ENCODE results near the gene UTS2B.

UTS2B gene

DNA sequence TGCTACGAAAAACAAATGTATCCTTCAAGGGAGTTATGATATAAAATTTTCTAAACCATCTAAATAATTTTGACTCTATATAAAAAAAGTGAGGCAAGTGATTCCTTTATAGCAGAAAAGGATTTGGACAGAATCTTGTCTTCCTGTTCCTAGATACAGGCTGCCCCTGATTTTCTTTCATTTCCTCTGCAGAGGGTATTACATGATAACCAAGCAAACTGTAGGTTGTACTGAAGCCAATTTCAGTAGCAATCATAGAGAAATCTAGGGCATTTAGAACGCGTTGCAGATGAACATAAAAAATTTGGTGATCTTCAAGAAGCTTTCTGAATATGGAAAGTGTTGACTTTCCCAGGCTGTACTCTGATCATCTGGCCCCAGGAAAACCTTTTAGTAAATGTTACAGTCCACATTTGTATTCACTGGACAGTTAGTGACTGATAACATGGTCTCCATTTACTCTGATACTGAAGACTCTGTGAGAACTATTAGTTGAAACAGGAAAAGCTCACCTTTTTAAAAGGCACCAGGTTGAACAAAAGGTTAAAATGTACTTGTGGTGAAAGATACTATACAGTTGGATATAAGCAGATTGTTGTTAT, 9.1 kb upstream of the UTS2B start:
- H3K27ac ChIP-seq (ENCODE audit: low read length) = no peak overlapping the region
- no peaks in the 10 kb centered on the region for H3K27me3 ChIP-seq (ENCODE audit: control insufficient read depth in 1 of 2, insufficient read depth in 2 of 2, low read length in 2 of 2)
- H3K4me1 ChIP-seq (ENCODE audit: control insufficient read depth, insufficient read depth, low read length) = peaks cover 9% of the 10 kb centered on the region
- H3K9me3 ChIP-seq (ENCODE audit: control insufficient read depth in 2 of 2, low read length in 2 of 2) = no peaks in the 10 kb centered on the region
- no peak overlapping the region for H3K4me3 ChIP-seq (ENCODE audit: low read length in 2 of 2)
- no peak overlapping the region for H3K9ac ChIP-seq (ENCODE audit: low read length in 2 of 2)
- no peaks in the 10 kb centered on the region for H3K36me3 ChIP-seq (ENCODE audit: control insufficient read depth in 2 of 2, insufficient read depth in 2 of 2, low read length in 2 of 2)

DNA sequence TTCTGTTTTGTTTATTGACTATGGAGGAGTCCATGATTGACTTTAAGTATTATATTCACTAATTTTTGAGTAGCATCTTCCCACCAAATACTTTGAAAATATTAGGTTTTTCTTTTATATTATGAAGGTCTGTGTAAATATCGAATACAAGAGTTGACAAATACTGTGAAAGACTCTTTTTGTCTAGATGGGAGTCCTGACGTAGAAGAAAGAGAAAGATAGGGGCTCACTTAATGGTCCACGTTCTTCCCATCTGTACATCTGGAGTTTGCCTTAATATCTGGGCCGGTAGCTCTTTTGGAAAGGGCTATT, 7.8 kb upstream of the UTS2B start:
- no peak overlapping the region for H3K27ac ChIP-seq (ENCODE audit: low read length)
- H3K4me3 ChIP-seq (ENCODE audit: low read length in 2 of 2) = no peak overlapping the region
- H3K27me3 ChIP-seq (ENCODE audit: control insufficient read depth in 1 of 2, insufficient read depth in 2 of 2, low read length in 2 of 2) = no peaks in the 10 kb centered on the region
- H3K9ac ChIP-seq (ENCODE audit: low read length in 2 of 2) = no peak overlapping the region
- no peaks in the 10 kb centered on the region for H3K9me3 ChIP-seq (ENCODE audit: control insufficient read depth in 2 of 2, low read length in 2 of 2)
- peaks cover 11% of the 10 kb centered on the region for H3K4me1 ChIP-seq (ENCODE audit: control insufficient read depth, insufficient read depth, low read length)
- H3K36me3 ChIP-seq (ENCODE audit: control insufficient read depth in 2 of 2, insufficient read depth in 2 of 2, low read length in 2 of 2) = no peaks in the 10 kb centered on the region

DNA sequence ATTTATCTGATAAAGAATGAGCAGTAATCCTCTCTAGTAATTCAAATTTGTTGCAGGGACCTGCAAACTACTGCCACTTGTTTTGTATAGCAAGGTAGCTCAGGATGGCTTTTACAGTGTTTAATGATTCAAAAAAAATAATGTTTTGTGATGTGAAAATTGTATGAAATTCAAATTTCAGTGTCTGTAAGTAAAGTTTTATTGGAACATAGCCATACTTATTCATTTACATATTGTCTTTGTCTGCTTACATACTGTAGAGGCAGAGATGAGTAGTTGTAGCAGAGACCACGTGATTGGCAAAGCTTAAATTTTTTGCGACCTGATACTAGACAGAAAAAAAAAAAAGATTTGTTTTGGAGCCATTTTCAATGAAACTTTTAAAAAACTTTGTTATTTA, 6.5 kb upstream of the UTS2B start:
- H3K4me3 ChIP-seq (ENCODE audit: low read length in 2 of 2) = no peak overlapping the region
- H3K36me3 ChIP-seq (ENCODE audit: control insufficient read depth in 2 of 2, insufficient read depth in 2 of 2, low read length in 2 of 2) = no peaks in the 10 kb centered on the region
- no peak overlapping the region for H3K27ac ChIP-seq (ENCODE audit: low read length)
- H3K27me3 ChIP-seq (ENCODE audit: control insufficient read depth in 1 of 2, insufficient read depth in 2 of 2, low read length in 2 of 2) = no peaks in the 10 kb centered on the region
- peaks cover 3% of the 10 kb centered on the region for H3K4me1 ChIP-seq (ENCODE audit: control insufficient read depth, insufficient read depth, low read length)
- no peak overlapping the region for H3K9ac ChIP-seq (ENCODE audit: low read length in 2 of 2)
- no peaks in the 10 kb centered on the region for H3K9me3 ChIP-seq (ENCODE audit: control insufficient read depth in 2 of 2, low read length in 2 of 2)

DNA sequence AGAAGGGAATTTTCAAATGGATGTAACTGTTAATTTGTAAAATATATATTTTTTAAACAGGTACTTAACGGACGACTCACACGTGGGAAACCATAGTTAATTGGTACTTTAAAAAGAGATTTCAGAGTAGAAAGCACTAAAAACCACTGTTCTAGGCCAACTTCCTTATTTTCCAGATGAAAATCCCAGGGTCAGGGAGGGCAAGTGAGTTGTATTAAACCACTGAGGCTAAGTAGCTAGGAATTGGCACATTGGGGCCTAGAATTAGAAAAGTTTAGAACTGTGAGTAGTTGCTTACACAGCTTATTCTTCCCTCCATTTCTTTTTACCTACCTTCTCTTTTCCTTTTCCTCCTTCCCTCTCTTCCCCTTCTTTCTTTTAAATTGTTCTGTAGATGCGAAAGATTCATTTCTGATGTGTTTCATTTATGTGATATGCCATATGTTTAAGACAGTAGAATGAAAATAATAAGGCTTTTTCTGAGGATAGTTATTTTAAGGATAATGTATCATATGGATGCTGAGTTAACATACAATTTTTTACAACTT, 4.1 kb upstream of the UTS2B start:
- peaks cover 3% of the 10 kb centered on the region for H3K4me1 ChIP-seq (ENCODE audit: control insufficient read depth, insufficient read depth, low read length)
- H3K27ac ChIP-seq (ENCODE audit: low read length) = no peak overlapping the region
- no peak overlapping the region for H3K4me3 ChIP-seq (ENCODE audit: low read length in 2 of 2)
- no peaks in the 10 kb centered on the region for H3K36me3 ChIP-seq (ENCODE audit: control insufficient read depth in 2 of 2, insufficient read depth in 2 of 2, low read length in 2 of 2)
- no peaks in the 10 kb centered on the region for H3K27me3 ChIP-seq (ENCODE audit: control insufficient read depth in 1 of 2, insufficient read depth in 2 of 2, low read length in 2 of 2)
- H3K9me3 ChIP-seq (ENCODE audit: control insufficient read depth in 2 of 2, low read length in 2 of 2) = no peaks in the 10 kb centered on the region
- no peak overlapping the region for H3K9ac ChIP-seq (ENCODE audit: low read length in 2 of 2)

DNA sequence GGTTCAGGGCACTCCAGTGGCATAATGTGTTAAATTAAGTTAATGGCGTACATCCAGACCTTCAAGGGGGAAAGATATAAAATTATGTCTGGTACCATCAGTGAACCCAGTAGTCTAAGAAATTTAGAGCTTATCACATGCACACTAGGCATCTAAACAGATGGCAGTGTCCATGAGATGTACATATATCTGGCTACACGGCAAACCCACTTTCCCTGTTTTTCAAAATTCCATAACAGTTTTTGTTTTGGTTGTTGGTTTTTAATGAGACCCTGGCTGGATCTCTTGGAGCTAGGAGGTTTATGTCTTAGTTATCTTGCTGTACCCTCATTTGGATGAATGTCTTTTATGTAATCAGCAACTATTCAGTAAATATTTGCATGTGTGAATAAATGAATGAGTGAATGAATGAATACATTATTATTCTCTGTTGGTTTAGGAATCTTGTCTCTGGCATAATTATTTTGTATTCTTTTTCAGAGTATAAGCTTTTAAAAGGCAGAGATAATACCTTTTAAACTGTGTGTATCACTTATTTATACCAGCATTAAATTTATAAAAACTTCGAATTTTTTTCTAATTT, 3.1 kb upstream of the UTS2B start:
- H3K27ac ChIP-seq (ENCODE audit: low read length) = no peak overlapping the region
- H3K9ac ChIP-seq (ENCODE audit: low read length in 2 of 2) = no peak overlapping the region

DNA sequence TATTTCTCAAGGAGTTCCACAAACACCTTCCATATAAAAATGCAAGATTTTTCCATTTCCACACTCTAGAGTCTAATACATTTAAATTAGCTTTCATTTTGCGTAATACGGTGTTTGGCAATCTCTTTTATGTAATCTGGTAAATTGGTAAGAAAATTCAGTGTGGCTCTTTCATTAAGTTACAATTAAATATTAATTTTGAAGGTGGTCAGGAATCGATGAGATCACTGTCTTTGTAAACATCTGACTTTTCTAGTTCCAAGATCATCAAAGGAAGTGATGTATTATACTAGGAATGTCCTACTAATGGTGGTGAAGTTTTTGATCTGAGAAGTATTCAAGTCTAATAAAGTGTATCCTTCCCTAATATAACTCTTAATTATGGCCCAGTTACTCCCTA, 1.1 kb upstream of the UTS2B start:
- peak overlapping the region; percentile 74 to 88 for H3K4me3 ChIP-seq (ENCODE audit: low read length in 2 of 2)
- no peaks in the 10 kb centered on the region for H3K27me3 ChIP-seq (ENCODE audit: control insufficient read depth in 1 of 2, insufficient read depth in 2 of 2, low read length in 2 of 2)
- no peak overlapping the region for H3K27ac ChIP-seq (ENCODE audit: low read length)
- no peak overlapping the region for H3K9ac ChIP-seq (ENCODE audit: low read length in 2 of 2)
- no peaks in the 10 kb centered on the region for H3K9me3 ChIP-seq (ENCODE audit: control insufficient read depth in 2 of 2, low read length in 2 of 2)
- peaks cover 3% of the 10 kb centered on the region for H3K4me1 ChIP-seq (ENCODE audit: control insufficient read depth, insufficient read depth, low read length)
- no peaks in the 10 kb centered on the region for H3K36me3 ChIP-seq (ENCODE audit: control insufficient read depth in 2 of 2, insufficient read depth in 2 of 2, low read length in 2 of 2)

More for the DNA sequence above, 3.1 kb upstream of the UTS2B start:
- H3K36me3 ChIP-seq (ENCODE audit: control insufficient read depth in 2 of 2, insufficient read depth in 2 of 2, low read length in 2 of 2) = no peaks in the 10 kb centered on the region
- H3K4me3 ChIP-seq (ENCODE audit: low read length in 2 of 2) = no peak overlapping the region
- H3K9me3 ChIP-seq (ENCODE audit: control insufficient read depth in 2 of 2, low read length in 2 of 2) = no peaks in the 10 kb centered on the region
- no peaks in the 10 kb centered on the region for H3K27me3 ChIP-seq (ENCODE audit: control insufficient read depth in 1 of 2, insufficient read depth in 2 of 2, low read length in 2 of 2)
- peaks cover 3% of the 10 kb centered on the region for H3K4me1 ChIP-seq (ENCODE audit: control insufficient read depth, insufficient read depth, low read length)

DNA sequence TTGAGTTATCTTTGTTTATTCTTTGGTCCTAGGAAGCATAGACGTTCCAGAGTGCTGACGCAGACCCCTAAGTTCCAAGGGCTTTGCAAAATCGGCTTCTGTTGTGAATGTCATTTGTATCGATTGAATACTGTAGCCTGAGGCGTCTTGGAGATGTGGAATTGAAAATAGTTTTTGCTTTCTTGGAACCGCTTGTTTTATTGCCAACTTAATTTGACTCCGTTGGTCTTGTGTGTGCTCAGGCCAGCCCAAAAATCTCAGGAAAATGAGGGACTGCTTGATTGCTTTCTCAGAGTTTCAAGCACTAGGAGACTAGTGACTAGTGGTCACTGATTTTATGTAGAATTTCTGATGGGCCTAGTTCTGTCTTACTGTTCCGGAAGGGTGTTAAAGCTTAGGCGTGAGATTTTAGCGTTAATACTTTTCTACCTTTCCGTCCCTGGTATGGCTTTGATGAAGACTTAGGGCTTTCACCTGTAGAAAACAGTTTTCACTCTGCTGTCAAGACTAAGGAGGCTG, 263 bp upstream of the UTS2B start:
- H3K27ac ChIP-seq (ENCODE audit: low read length) = peak overlapping the region; percentile 79
- H3K4me3 ChIP-seq (ENCODE audit: low read length in 2 of 2) = peak overlapping the region; percentile 74 to 88
- peak overlapping the region; percentile 72 to 77 for H3K9ac ChIP-seq (ENCODE audit: low read length in 2 of 2)
- no peaks in the 10 kb centered on the region for H3K36me3 ChIP-seq (ENCODE audit: control insufficient read depth in 2 of 2, insufficient read depth in 2 of 2, low read length in 2 of 2)
- no peaks in the 10 kb centered on the region for H3K9me3 ChIP-seq (ENCODE audit: control insufficient read depth in 2 of 2, low read length in 2 of 2)
- H3K4me1 ChIP-seq (ENCODE audit: control insufficient read depth, insufficient read depth, low read length) = peaks cover 3% of the 10 kb centered on the region
- no peaks in the 10 kb centered on the region for H3K27me3 ChIP-seq (ENCODE audit: control insufficient read depth in 1 of 2, insufficient read depth in 2 of 2, low read length in 2 of 2)

DNA sequence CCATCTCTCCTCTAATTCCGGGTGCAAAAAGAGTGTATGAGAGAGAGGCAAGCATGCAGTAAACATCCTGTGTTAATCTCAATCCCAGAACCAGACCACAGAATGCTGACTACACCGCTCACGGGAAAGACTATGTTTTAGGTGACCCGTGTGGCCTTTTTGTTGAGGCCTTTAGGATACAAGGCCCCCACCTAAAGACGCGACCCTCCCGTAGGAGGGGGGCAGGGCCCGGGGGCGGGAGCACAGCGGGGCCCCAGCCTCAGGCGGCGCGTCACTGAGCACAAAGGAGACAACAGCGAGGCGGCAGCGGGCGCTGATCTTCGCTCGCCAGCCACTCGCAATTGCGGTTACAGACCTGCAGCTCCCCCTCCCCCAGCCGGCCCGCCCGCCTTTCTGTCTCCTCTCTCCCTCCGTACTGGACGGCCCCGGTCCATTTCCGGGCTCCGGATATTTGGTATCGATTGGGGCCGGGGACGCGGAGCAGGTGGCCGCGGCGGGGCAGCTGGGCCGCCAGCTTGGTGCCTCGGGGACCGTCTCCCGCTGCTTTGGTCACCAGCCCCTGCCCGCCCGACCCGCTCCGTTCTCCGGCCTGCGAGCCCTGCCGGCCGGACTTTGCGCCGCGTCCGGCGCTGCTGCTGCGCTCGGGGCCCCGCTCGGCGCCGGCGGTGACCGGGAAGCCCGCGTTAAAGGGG, 1.2 kb downstream of the UTS2B start, which contains the start of gene CCDC50:
TSS of gene CCDC50 (plus strand) at position 433 of the 692 bp plus-strand sequence. CDS start 281 bp downstream, outside the sequence.
- Histone ChIP-seq H3K36me3 (ENCODE audit: control insufficient read depth in 2 of 2, insufficient read depth in 2 of 2, low read length in 2 of 2) (no peaks in the 10 kb centered on the region), H3K4me3 (ENCODE audit: low read length in 2 of 2) (peak within 1 kb of the TSS; percentile 74 to 88), H3K9ac (ENCODE audit: low read length in 2 of 2) (peak within 1 kb of the TSS; percentile 77 to 84), H3K9me3 (ENCODE audit: control insufficient read depth in 2 of 2, low read length in 2 of 2) (no peaks in the 10 kb centered on the region), H3K27ac (ENCODE audit: low read length) (peak within 1 kb of the TSS; percentile 79), H3K27me3 (ENCODE audit: control insufficient read depth in 1 of 2, insufficient read depth in 2 of 2, low read length in 2 of 2) (no peaks in the 10 kb centered on the region), H3K4me1 (ENCODE audit: control insufficient read depth, insufficient read depth, low read length) (no peaks in the 10 kb centered on the region)

DNA sequence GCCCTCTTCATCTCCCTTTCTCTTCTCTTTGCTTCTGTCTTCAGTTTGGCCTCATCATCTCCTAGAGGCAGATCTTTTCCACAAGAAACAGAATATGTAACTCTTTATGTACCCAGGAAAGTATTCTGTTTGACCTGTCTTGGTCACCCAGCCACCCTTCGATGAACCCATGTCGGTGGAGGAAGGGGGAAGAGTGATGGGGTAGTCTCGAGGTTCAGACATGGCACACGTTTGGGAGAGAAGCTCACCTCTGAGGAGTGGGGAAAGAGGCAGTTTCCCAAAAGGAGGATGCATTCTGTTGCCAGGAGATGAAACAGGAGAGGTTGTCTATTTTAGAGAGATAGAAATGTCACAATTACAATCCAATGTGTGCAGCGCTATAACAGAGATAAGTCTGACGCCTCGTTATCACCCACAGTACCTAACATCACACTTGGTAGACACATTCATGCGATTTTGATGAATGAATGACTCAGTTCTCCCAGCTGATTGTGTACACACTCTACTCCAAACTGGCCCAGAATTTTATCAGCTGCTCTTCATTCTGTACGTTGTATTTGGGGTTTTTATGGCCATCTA, 1.9 kb downstream of the UTS2B start:
- Histone ChIP-seq H3K27me3 (ENCODE audit: control insufficient read depth in 1 of 2, insufficient read depth in 2 of 2, low read length in 2 of 2) (no peaks in the 10 kb centered on the region), H3K9me3 (ENCODE audit: control insufficient read depth in 2 of 2, low read length in 2 of 2) (no peaks in the 10 kb centered on the region), H3K36me3 (ENCODE audit: control insufficient read depth in 2 of 2, insufficient read depth in 2 of 2, low read length in 2 of 2) (no peaks in the 10 kb centered on the region), H3K4me1 (ENCODE audit: control insufficient read depth, insufficient read depth, low read length) (no peaks in the 10 kb centered on the region), H3K27ac (ENCODE audit: low read length) (peak overlapping the region; percentile 79), H3K9ac (ENCODE audit: low read length in 2 of 2) (peak overlapping the region; percentile 77 to 84), H3K4me3 (ENCODE audit: low read length in 2 of 2) (peak overlapping the region; percentile 74 to 88)

DNA sequence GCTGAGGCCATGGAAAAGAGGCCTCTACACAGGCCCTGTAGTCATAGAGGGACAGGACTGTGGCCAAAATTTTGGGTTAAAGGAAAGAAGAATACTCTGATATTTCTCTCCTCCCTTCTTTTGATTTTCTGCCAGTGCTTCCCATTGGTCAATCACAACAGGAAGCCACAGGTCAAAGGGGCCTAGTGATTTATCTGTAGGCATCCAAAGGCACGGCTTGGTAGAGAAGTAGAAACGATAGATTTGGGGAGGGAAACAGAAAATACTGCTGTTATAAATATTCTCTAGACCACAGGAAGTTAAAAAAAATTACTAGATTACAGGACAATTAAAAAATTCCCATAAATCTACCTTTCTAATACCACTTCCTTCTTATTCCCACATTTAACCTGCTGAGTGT, 2.8 kb downstream of the UTS2B start:
- Histone ChIP-seq H3K36me3 (ENCODE audit: control insufficient read depth in 2 of 2, insufficient read depth in 2 of 2, low read length in 2 of 2) (no peaks in the 10 kb centered on the region), H3K9ac (ENCODE audit: low read length in 2 of 2) (no peak overlapping the region), H3K4me1 (ENCODE audit: control insufficient read depth, insufficient read depth, low read length) (no peaks in the 10 kb centered on the region), H3K27ac (ENCODE audit: low read length) (no peak overlapping the region), H3K9me3 (ENCODE audit: control insufficient read depth in 2 of 2, low read length in 2 of 2) (no peaks in the 10 kb centered on the region), H3K4me3 (ENCODE audit: low read length in 2 of 2) (no peak overlapping the region), H3K27me3 (ENCODE audit: control insufficient read depth in 1 of 2, insufficient read depth in 2 of 2, low read length in 2 of 2) (no peaks in the 10 kb centered on the region)

Measured in stomach smooth muscle (tissue), 2 donors.